H9 (cell line): ENCODE data around the gene DIAPH3. TPM values are rescaled to one million over a fixed set of nuclear protein-coding genes. Genes with fewer than 3 reads are reported as not detected.

Experiments
- DNase-seq: peaks from one replicate; pipeline ENCODE4 v3.0.0-alpha.2; 2017
- H2AFZ ChIP-seq: one replicate; pipeline ENCODE4 v1.6.1; 2013; ENCODE audit warnings: mild to moderate bottlenecking, low read length, control low read depth, moderate library complexity
- H2AK5ac ChIP-seq: 2 replicates; pipeline ENCODE4 v1.6.1; 2013; ENCODE audit warnings: low read length, control low read depth, mixed read lengths; ENCODE audit not compliant: insufficient read length
- H2BK120ac ChIP-seq: one replicate; pipeline ENCODE4 v1.6.1; 2013; ENCODE audit warnings: low read depth, mild to moderate bottlenecking, low read length, control low read depth, inconsistent platforms; ENCODE audit not compliant: poor library complexity, severe bottlenecking
- H2BK12ac ChIP-seq: 2 replicates; pipeline ENCODE4 v1.6.1; 2013; ENCODE audit warnings: low read length, control low read depth, mixed read lengths, low read depth; ENCODE audit not compliant: insufficient read length
- H2BK15ac ChIP-seq: 2 replicates; pipeline ENCODE4 v1.6.1; 2013; ENCODE audit warnings: low read depth, low read length, control low read depth
- H2BK20ac ChIP-seq: one replicate; pipeline ENCODE4 v1.6.1; 2013; ENCODE audit warnings: low read depth, mild to moderate bottlenecking, low read length, control low read depth, inconsistent platforms; ENCODE audit not compliant: poor library complexity, severe bottlenecking
- H2BK5ac ChIP-seq: 2 replicates; pipeline ENCODE4 v1.6.1; 2013; ENCODE audit warnings: low read length, control low read depth, mixed read lengths; ENCODE audit not compliant: insufficient read length
- H3K14ac ChIP-seq: 2 replicates; pipeline ENCODE4 v1.6.1; 2013; ENCODE audit warnings: low read length, control low read depth; ENCODE audit not compliant: insufficient read depth
- H3K18ac ChIP-seq: 2 replicates; pipeline ENCODE4 v1.6.1; 2013; ENCODE audit warnings: low read depth, mild to moderate bottlenecking, mixed read lengths, low read length, control low read depth; ENCODE audit not compliant: insufficient read length
- H3K23ac ChIP-seq: 2 replicates; pipeline ENCODE4 v1.6.1; 2013; ENCODE audit warnings: low read length, control low read depth, mixed read lengths, low read depth; ENCODE audit not compliant: insufficient read length
- H3K23me2 ChIP-seq: 2 replicates; pipeline ENCODE4 v1.6.1; 2013; ENCODE audit warnings: low read depth, mild to moderate bottlenecking, mixed read lengths, low read length, control low read depth; ENCODE audit not compliant: insufficient read length, poor library complexity, severe bottlenecking
- H3K27ac ChIP-seq: 2 replicates; pipeline ENCODE4 v1.5.1; 2013; ENCODE audit warnings: low read length, control low read depth, mixed read lengths, low read depth; ENCODE audit not compliant: insufficient read length
- H3K27me3 ChIP-seq: 2 replicates; pipeline ENCODE4 v1.6.1; 2013; ENCODE audit warnings: low read length, control low read depth, inconsistent platforms; ENCODE audit not compliant: insufficient read depth
- H3K4ac ChIP-seq: 2 replicates; pipeline ENCODE4 v1.6.1; 2013; ENCODE audit warnings: low read depth, mild to moderate bottlenecking, control low read depth, inconsistent platforms, low read length, moderate library complexity
- H3K4me1 ChIP-seq: 2 replicates; pipeline ENCODE4 v1.6.1; 2013; ENCODE audit warnings: low read length, control low read depth, inconsistent platforms; ENCODE audit not compliant: insufficient read depth
- H3K4me2 ChIP-seq: 2 replicates; pipeline ENCODE4 v1.6.1; 2013; ENCODE audit warnings: low read length, control low read depth, mixed read lengths; ENCODE audit not compliant: insufficient read length, insufficient read depth
- H3K56ac ChIP-seq: 2 replicates; pipeline ENCODE4 v1.6.1; 2013; ENCODE audit warnings: low read depth, mild to moderate bottlenecking, mixed read lengths, low read length, control low read depth; ENCODE audit not compliant: insufficient read length
- H3K79me1 ChIP-seq: 2 replicates; pipeline ENCODE4 v1.6.1; 2013; ENCODE audit warnings: low read depth, mild to moderate bottlenecking, moderate library complexity, low read length, control low read depth, inconsistent platforms; ENCODE audit not compliant: insufficient read depth, poor library complexity, severe bottlenecking
- H3K79me2 ChIP-seq: 2 replicates; pipeline ENCODE4 v1.6.1; 2013; ENCODE audit warnings: low read length, control low read depth, inconsistent platforms; ENCODE audit not compliant: insufficient read depth
- H3K9ac ChIP-seq: 2 replicates; pipeline ENCODE4 v1.6.1; 2013; ENCODE audit warnings: low read length, control low read depth, mixed read lengths; ENCODE audit not compliant: insufficient read length; ENCODE audit errors: extremely low read depth
- H3K9me3 ChIP-seq: one replicate; pipeline ENCODE4 v1.6.1; 2013; ENCODE audit warnings: low read depth, low read length, inconsistent platforms; ENCODE audit not compliant: control insufficient read depth
- H3T11ph ChIP-seq: one replicate; pipeline ENCODE4 v1.6.1; 2013; ENCODE audit warnings: mild to moderate bottlenecking, low read length, control low read depth, inconsistent platforms
- H4K20me1 ChIP-seq: one replicate; pipeline ENCODE4 v1.6.1; 2013; ENCODE audit not compliant: control insufficient read depth, insufficient read length, insufficient read depth
- H4K5ac ChIP-seq: 2 replicates; pipeline ENCODE4 v1.6.1; 2013; ENCODE audit warnings: low read depth, mild to moderate bottlenecking, mixed read lengths, low read length, control low read depth; ENCODE audit not compliant: insufficient read length
- H4K8ac ChIP-seq: replicated peaks from 2 replicates; pipeline ENCODE4 v1.6.1; 2013; ENCODE audit warnings: low read length, control low read depth, mixed read lengths, low read depth; ENCODE audit not compliant: insufficient read length
- H4K91ac ChIP-seq: 2 replicates; pipeline ENCODE4 v1.6.1; 2013; ENCODE audit warnings: low read depth, mild to moderate bottlenecking, moderate library complexity, mixed read lengths, low read length, control low read depth; ENCODE audit not compliant: insufficient read length
- H3K27ac Mint-ChIP-seq, 3 experiments: 2 replicates in 2 of 3; 3 replicates in 1 of 3; pipeline ENCODE4 v1.8.0; 2020 to 2021; ENCODE audit warnings: mixed read lengths in 3 of 3, mild to moderate bottlenecking in 1 of 3, moderate library complexity in 1 of 3
- H3K27me3 Mint-ChIP-seq: 2 replicates; pipeline ENCODE4 v1.8.0; 2021; ENCODE audit warnings: low read depth, mild to moderate bottlenecking, moderate library complexity, mixed read lengths
- H3K36me3 Mint-ChIP-seq, 3 experiments: 2 replicates in 2 of 3; 3 replicates in 1 of 3; pipeline ENCODE4 v1.8.0; 2020 to 2021; ENCODE audit warnings: low read depth in 3 of 3, mixed read lengths in 3 of 3; ENCODE audit not compliant: insufficient read depth in 1 of 3
- H3K4me1 Mint-ChIP-seq, 2 experiments: 2 replicates each; pipeline ENCODE4 v1.8.0; 2020; ENCODE audit warnings: mixed read lengths in 2 of 2
- H3K4me3 Mint-ChIP-seq, 2 experiments: 2 replicates in 1 of 2; 3 replicates in 1 of 2; pipeline ENCODE4 v1.8.0; 2020 to 2021; ENCODE audit warnings: mild to moderate bottlenecking in 2 of 2, mixed read lengths in 2 of 2, moderate library complexity in 1 of 2
- H3K9me3 Mint-ChIP-seq, 2 experiments: 2 replicates in 1 of 2; 3 replicates in 1 of 2; pipeline ENCODE4 v1.8.0; 2020; ENCODE audit warnings: mild to moderate bottlenecking in 2 of 2, mixed read lengths in 2 of 2, moderate library complexity in 1 of 2
- WGBS: extraction: QIAGEN DNeasy Blood & Tissue Kit; methylation state at CpG from one replicate; pipeline ENCODE4 v1.1.7; 2013; ENCODE audit warnings: missing lambda C conversion rate, low lambda C conversion rate, mixed read lengths; ENCODE audit not compliant: insufficient read length; ENCODE audit errors: extremely low coverage; 5-methylcytosine and 5-hydroxymethylcytosine counted together
- total RNA-seq: library from RNA; stranded (reverse); gene quantifications from 2 replicates; pipeline ENCODE4 v1.2.1, GENCODE V29; 2021
- TF ChIP-seq, protein P1 (sequence below): fragments of 200-600 bp; sonication (generic); conservative IDR thresholded peaks from 3 replicates; pipeline ENCODE4 v1.8.0; 2021; ENCODE audit warnings: antibody characterized with exemption, mild to moderate bottlenecking

DIAPH3 gene
- total RNA-seq, 1 experiment from 2014 or later = 23.1 TPM

DNA sequence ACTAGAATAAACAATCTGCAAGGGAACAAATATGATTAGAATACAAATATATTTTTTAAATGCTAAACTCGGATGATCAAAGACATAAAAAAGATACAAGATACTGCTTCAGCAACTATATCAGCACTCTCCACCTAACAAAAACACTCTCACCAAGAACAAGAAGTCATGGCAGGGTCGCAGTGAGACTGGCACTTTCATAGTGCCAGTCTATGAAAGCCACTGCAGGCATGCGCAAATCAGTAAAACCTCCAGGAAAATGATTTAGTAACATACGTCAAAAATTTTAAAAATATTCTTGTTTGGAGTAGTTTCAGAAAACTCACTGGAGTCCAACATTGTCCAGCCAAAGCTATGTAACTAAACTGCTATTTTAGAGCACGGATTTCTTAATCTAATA is 295.9 kb downstream of the DIAPH3 start:
- no peak overlapping the region for H4K91ac ChIP-seq
- no peak overlapping the region for H3K23ac ChIP-seq
- H4K5ac ChIP-seq = no peak overlapping the region
- no peaks in the 10 kb centered on the region for H3K23me2 ChIP-seq
- no peaks in the 10 kb centered on the region for H4K20me1 ChIP-seq
- H3K4ac ChIP-seq = no peak overlapping the region
- H2BK120ac ChIP-seq = no peak overlapping the region
- H3K56ac ChIP-seq = no peak overlapping the region
- no peak overlapping the region for H2AK5ac ChIP-seq
- no peaks in the 10 kb centered on the region for H3K27me3 Mint-ChIP-seq
- H3K27ac Mint-ChIP-seq = no peak overlapping the region
- no peaks in the 10 kb centered on the region; the same call in 1 of the 2 replicates for H3K4me1 ChIP-seq
- no peak overlapping the region for H2BK15ac ChIP-seq
- no peak overlapping the region for H2AFZ ChIP-seq
- H3K79me1 ChIP-seq = no peaks in the 10 kb centered on the region
- no peak overlapping the region for H2BK20ac ChIP-seq
- no peak overlapping the region for H2BK12ac ChIP-seq
- no peak overlapping the region for H3T11ph ChIP-seq
- no peak overlapping the region for H3K9ac ChIP-seq
- no peak overlapping the region for H3K18ac ChIP-seq
- H2BK5ac ChIP-seq = no peak overlapping the region
- H3K4me2 ChIP-seq = no peak overlapping the region
- no peaks in the 10 kb centered on the region for H3K9me3 Mint-ChIP-seq
- DNase-seq = no peak
- H3K9me3 ChIP-seq = no peaks in the 10 kb centered on the region
- TF ChIP-seq, protein P1, sequence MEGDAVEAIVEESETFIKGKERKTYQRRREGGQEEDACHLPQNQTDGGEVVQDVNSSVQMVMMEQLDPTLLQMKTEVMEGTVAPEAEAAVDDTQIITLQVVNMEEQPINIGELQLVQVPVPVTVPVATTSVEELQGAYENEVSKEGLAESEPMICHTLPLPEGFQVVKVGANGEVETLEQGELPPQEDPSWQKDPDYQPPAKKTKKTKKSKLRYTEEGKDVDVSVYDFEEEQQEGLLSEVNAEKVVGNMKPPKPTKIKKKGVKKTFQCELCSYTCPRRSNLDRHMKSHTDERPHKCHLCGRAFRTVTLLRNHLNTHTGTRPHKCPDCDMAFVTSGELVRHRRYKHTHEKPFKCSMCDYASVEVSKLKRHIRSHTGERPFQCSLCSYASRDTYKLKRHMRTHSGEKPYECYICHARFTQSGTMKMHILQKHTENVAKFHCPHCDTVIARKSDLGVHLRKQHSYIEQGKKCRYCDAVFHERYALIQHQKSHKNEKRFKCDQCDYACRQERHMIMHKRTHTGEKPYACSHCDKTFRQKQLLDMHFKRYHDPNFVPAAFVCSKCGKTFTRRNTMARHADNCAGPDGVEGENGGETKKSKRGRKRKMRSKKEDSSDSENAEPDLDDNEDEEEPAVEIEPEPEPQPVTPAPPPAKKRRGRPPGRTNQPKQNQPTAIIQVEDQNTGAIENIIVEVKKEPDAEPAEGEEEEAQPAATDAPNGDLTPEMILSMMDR = no peak
- H3K36me3 Mint-ChIP-seq = no peaks in the 10 kb centered on the region; a peak in 2 of 7 replicates
- H3K4me3 Mint-ChIP-seq = no peak overlapping the region
- peaks cover 4 to 7% of the 10 kb centered on the region in 2 experiments; a peak in 3 of 4 replicates for H3K4me1 Mint-ChIP-seq
- no peak overlapping the region for H3K27ac ChIP-seq
- no CpG with 5 or more reads among the region's 5 CpGs for WGBS
- H4K8ac ChIP-seq = no peak overlapping the region
- no peaks in the 10 kb centered on the region for H3K79me2 ChIP-seq
- H3K14ac ChIP-seq = no peak overlapping the region
- H3K27me3 ChIP-seq = no peaks in the 10 kb centered on the region
